Measurements from ENCODE around the gene TTLL9. TPM values are rescaled to one million over a fixed set of nuclear protein-coding genes. Genes with fewer than 3 reads are reported as not detected.

The TTLL9 gene
- total RNA-seq, 4 donors from 2014 or later = 0.47 to 1.7 TPM; not detected in 2

DNA sequence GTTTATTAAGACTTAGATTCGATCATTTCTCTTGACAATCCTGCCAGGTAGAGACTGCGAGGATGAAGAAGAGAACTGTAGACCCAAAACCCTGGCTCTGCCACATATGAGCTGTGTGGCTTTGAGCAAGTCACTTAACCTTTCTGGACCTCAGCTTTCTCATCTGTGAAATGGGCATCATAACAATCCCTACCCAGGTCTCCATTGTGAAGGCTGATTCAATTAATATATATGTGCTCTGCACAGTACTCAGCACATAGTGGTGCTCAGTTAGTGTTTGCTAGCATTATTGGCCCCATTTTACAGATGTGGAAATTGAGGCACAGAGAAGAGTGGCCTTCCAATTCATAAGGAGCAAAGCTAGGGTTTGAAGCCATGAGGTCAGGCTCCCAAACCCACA, 105.4 kb downstream of the TTLL9 start:
- H3K9me3 ChIP-seq = no peaks in the 10 kb centered on the region
- no peak overlapping the region for H3K4me3 ChIP-seq
- H3K36me3 ChIP-seq = no peaks in the 10 kb centered on the region
- no peak for DNase-seq
- no peaks in the 10 kb centered on the region for H3K4me1 ChIP-seq
- H3K27me3 ChIP-seq = no peaks in the 10 kb centered on the region
- H3K27ac ChIP-seq = no peak overlapping the region
- TF ChIP-seq, protein P1, sequence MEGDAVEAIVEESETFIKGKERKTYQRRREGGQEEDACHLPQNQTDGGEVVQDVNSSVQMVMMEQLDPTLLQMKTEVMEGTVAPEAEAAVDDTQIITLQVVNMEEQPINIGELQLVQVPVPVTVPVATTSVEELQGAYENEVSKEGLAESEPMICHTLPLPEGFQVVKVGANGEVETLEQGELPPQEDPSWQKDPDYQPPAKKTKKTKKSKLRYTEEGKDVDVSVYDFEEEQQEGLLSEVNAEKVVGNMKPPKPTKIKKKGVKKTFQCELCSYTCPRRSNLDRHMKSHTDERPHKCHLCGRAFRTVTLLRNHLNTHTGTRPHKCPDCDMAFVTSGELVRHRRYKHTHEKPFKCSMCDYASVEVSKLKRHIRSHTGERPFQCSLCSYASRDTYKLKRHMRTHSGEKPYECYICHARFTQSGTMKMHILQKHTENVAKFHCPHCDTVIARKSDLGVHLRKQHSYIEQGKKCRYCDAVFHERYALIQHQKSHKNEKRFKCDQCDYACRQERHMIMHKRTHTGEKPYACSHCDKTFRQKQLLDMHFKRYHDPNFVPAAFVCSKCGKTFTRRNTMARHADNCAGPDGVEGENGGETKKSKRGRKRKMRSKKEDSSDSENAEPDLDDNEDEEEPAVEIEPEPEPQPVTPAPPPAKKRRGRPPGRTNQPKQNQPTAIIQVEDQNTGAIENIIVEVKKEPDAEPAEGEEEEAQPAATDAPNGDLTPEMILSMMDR (IDR thresholded peaks at IDR 0.05) = no peak
- TF ChIP-seq POLR2A (IDR thresholded peaks at IDR 0.05) = no peak

DNA sequence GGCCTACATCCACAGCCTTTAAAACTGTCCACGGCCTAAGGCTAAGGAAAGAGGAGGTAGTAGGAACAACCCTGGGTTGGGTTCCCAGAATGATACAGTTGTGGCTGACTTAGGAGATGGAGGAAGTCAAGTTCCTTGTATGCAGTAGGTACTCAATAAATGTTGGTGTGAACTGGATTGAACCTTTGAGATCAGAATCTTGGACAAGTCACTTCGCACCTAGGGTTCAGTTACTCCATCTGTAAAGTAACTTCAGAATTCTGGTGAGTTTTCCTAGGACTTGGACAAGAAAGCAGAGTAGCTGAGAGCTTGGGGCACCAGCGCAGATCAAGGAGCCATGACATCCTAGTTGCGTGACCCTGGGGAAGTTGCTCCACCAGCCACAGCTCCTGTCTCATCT, 106.6 kb downstream of the TTLL9 start:
- no peaks in the 10 kb centered on the region for H3K4me1 ChIP-seq
- TF ChIP-seq, protein P1 (IDR thresholded peaks at IDR 0.05) = no peak
- TF ChIP-seq POLR2A (IDR thresholded peaks at IDR 0.05) = no peak
- no peaks in the 10 kb centered on the region for H3K9me3 ChIP-seq
- DNase-seq = no peak
- H3K4me3 ChIP-seq = no peak overlapping the region
- H3K27ac ChIP-seq = no peak overlapping the region
- no peaks in the 10 kb centered on the region for H3K36me3 ChIP-seq
- no peaks in the 10 kb centered on the region for H3K27me3 ChIP-seq

DNA sequence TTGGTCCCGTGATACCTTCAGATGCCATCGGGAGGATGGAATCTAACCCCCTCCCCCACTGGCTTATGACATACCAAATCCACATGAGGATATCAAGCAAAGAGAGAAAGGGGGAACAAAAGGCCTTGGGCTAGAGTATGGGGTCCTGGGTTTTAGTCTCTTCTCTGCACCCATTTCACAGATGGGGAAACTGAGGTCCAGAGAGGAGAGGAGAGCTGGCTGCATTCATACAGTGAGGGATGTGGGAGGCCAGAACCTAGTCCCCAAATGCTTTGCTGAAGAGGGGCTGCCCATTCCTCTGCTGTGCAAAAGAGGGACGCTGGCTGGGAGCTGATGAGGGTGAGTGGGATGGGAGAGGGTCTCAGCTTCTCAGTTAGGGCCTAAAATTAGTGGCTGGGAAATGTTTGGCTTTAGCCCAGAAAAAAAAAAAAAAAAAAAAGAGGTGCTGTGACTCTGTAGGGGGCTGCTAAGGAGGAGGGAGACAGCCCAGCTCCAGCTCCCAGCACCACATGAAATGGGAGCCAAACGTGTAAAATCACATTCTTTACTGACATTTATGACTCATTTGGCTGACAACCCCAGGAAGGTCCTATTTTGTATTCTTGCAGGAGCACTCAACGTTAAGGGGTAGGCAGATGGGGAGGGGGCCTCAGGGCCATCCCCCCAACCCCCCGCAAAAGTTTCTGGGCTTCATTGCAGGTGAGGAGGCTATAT, 109.4 kb downstream of the TTLL9 start:
- TF ChIP-seq POLR2A (IDR thresholded peaks at IDR 0.05) = no peak
- TF ChIP-seq, protein P1 (IDR thresholded peaks at IDR 0.05) = no peak
- Histone ChIP-seq H3K4me1 (no peaks in the 10 kb centered on the region), H3K4me3 (no peak overlapping the region), H3K27me3 (no peaks in the 10 kb centered on the region), H3K9me3 (no peaks in the 10 kb centered on the region), H3K36me3 (no peaks in the 10 kb centered on the region), H3K27ac (no peak overlapping the region)
- DNase-seq = no peak

DNA sequence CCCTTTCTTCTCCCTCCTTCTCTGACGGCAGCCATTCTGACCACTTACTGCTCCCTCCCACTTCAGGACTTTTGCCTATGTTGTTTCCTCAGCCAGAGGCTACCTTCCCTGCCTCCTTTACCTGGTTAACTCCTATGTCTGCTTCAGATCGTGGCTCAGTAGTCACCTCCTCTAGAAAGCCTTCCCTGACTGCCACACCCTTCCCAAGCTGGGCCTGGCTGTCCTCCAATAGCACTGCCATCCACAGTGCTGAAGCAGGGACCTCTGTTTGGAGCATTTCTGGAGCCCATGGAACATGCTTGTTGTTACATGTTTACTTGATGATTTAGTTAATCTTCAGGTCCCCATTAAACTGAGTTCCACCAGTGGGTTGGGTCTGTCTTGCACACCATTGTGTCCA, 111.3 kb downstream of the TTLL9 start:
- Histone ChIP-seq H3K27ac (no peak overlapping the region), H3K36me3 (no peaks in the 10 kb centered on the region), H3K27me3 (no peaks in the 10 kb centered on the region), H3K4me1 (no peaks in the 10 kb centered on the region), H3K9me3 (no peaks in the 10 kb centered on the region), H3K4me3 (no peak overlapping the region)
- TF ChIP-seq, protein P1 (IDR thresholded peaks at IDR 0.05) = no peak
- no peak for TF ChIP-seq POLR2A (IDR thresholded peaks at IDR 0.05)
- no peak for DNase-seq

DNA sequence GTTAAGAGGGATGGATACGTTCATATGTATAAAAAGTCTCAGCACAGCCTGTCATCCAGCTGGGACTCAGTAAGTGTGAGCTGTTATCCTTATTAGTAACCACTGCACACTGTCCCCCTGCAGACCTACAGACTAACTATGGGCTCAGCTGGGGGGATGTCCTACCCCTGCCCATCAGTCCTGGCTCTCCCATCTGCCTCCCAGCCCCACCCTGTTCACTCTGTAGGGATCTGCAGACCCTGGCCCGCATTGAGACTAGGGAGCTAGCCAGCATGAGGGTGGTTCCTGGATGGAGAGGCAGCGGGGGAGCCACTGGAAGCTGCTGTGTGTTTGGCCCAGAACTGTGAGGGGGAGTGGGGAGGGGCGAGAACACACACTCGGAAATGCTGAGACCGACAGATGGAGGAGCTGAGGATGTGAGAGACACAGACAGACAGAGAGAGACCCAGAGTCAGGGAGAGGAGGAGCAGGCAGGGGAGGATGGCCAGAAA, 114.6 kb downstream of the TTLL9 start:
- no peak for TF ChIP-seq POLR2A (IDR thresholded peaks at IDR 0.05)
- TF ChIP-seq, protein P1 (IDR thresholded peaks at IDR 0.05) = no peak
- Histone ChIP-seq H3K36me3 (no peaks in the 10 kb centered on the region), H3K4me3 (no peak overlapping the region), H3K27ac (no peak overlapping the region), H3K9me3 (no peaks in the 10 kb centered on the region), H3K27me3 (no peaks in the 10 kb centered on the region), H3K4me1 (no peaks in the 10 kb centered on the region)
- DNase-seq = no peak
